Peyer's patch (tissue), 4 donors: ENCODE measurements around the gene RLN1. TPM values are rescaled to one million over a fixed set of nuclear protein-coding genes. Genes with fewer than 3 reads are reported as not detected.
"Not testable (repeated sequence)": the region's sequence is repeated elsewhere in the genome, so short reads cannot be mapped to it uniquely, and the experiment has no call there.

Experiments used
- DNase-seq, 3 donors: peaks; one replicate each; pipeline ENCODE4 v3.0.0-alpha.2; 2017 to 2019
- H3K27ac ChIP-seq, 4 donors: fragments of 200-600 bp; sonication (generic); one replicate each; pipeline ENCODE4 v1.5.1; 2016 to 2019
- H3K27me3 ChIP-seq, 2 donors: fragments of 200-600 bp; sonication (generic); one replicate each; pipeline ENCODE4 v1.5.1; 2019
- H3K36me3 ChIP-seq, 3 donors: fragments of 200-600 bp; sonication (generic); one replicate each; pipeline ENCODE4 v1.5.1; 2016 to 2019
- H3K4me1 ChIP-seq, 4 donors: fragments of 200-600 bp; sonication (generic); one replicate each; pipeline ENCODE4 v1.5.1; 2016 to 2019
- H3K4me3 ChIP-seq, 4 donors: fragments of 200-600 bp; sonication (generic); 1 replicate in 3 of 4; 2 replicates in 1 of 4; pipeline ENCODE4 v1.5.1; 2016 to 2019; ENCODE audit warnings: mild to moderate bottlenecking in 1 of 4
- H3K9me3 ChIP-seq, 4 donors: fragments of 200-600 bp; sonication (generic); one replicate each; pipeline ENCODE4 v1.5.1; 2016 to 2019; ENCODE audit warnings: mild to moderate bottlenecking in 1 of 4
- CTCF ChIP-seq, 6 experiments: fragments of 450-650 bp in 4 of 6; fragments of 200-600 bp in 2 of 6; sonication (generic) in 1 of 6; IDR thresholded peaks; one replicate each; pipeline ENCODE4 v1.5.1; 2017 to 2019; ENCODE audit warnings: antibody characterized with exemption in 6 of 6, mild to moderate bottlenecking in 3 of 6, moderate library complexity in 1 of 6
- POLR2A ChIP-seq, 2 donors: fragments of 450-650 bp; IDR thresholded peaks; one replicate each; pipeline ENCODE4 v1.5.1; 2017; ENCODE audit warnings: antibody characterized with exemption in 2 of 2, mild to moderate bottlenecking in 2 of 2, moderate library complexity in 2 of 2
- total RNA-seq, 4 donors: library from RNA; depleted of rRNA; stranded (reverse); fragments of >200 nt; gene quantifications; one replicate each; pipeline ENCODE4 v1.1.0, GENCODE V29; 2016

RLN1 gene
- not detected for total RNA-seq

GRCh38 chr9:5338992-5339981 is at the start of gene RLN1:
TSS of gene RLN1 (minus strand) at chr9:5339876. CDS start at chr9:5339746, 130 bp downstream.
- not testable (repeated sequence) for H3K27ac ChIP-seq, H3K9me3 ChIP-seq, H3K4me1 ChIP-seq, H3K27me3 ChIP-seq, H3K36me3 ChIP-seq
- peak in 2 of 3 donors; percentile 22 to 55 for DNase-seq
- H3K4me3 ChIP-seq, result peak within 1 kb of the TSS in 1 of 4 donors; percentile 23

- DNase-seq, result no peak
- Histone ChIP-seq H3K27me3 (no peaks in the 10 kb centered on the region), H3K9me3 (no peaks in the 10 kb centered on the region), H3K4me3 (no peak overlapping the region), H3K36me3 (no peaks in the 10 kb centered on the region), H3K4me1 (no peaks in the 10 kb centered on the region), H3K27ac (no peak overlapping the region)
- TF ChIP-seq POLR2A (IDR thresholded peaks at IDR 0.05) (no peak), CTCF (IDR thresholded peaks at IDR 0.05) (no peak)
These were observed 49.5 kb upstream of the RLN1 start for GRCh38 chr9:5389109-5389732.

GRCh38 chr9:5388026-5388819 is 48.5 kb upstream of the RLN1 start:
- Histone ChIP-seq H3K9me3 (no peaks in the 10 kb centered on the region), H3K4me3 (no peak overlapping the region), H3K27ac (no peak overlapping the region), H3K4me1 (no peaks in the 10 kb centered on the region), H3K36me3 (no peaks in the 10 kb centered on the region), H3K27me3 (no peaks in the 10 kb centered on the region)
- no peak for TF ChIP-seq CTCF (IDR thresholded peaks at IDR 0.05)
- TF ChIP-seq POLR2A (IDR thresholded peaks at IDR 0.05), result no peak
- DNase-seq, result no peak

GRCh38 chr9:5384436-5384835 is 44.8 kb upstream of the RLN1 start:
- DNase-seq, result no peak
- no peaks in the 10 kb centered on the region for H3K27me3 ChIP-seq
- H3K9me3 ChIP-seq, result no peaks in the 10 kb centered on the region
- peaks cover 0 to 8% (median 0%) of the 10 kb centered on the region in 3 donors for H3K36me3 ChIP-seq
- no peak overlapping the region for H3K27ac ChIP-seq
- no peak overlapping the region for H3K4me3 ChIP-seq
- no peak for TF ChIP-seq POLR2A (IDR thresholded peaks at IDR 0.05)
- TF ChIP-seq CTCF (IDR thresholded peaks at IDR 0.05), result no peak
- no peaks in the 10 kb centered on the region for H3K4me1 ChIP-seq

- Histone ChIP-seq H3K27me3 (no peaks in the 10 kb centered on the region), H3K27ac (no peak overlapping the region), H3K36me3 (peaks cover 0 to 8% (median 0%) of the 10 kb centered on the region in 3 donors), H3K9me3 (no peaks in the 10 kb centered on the region), H3K4me1 (no peaks in the 10 kb centered on the region), H3K4me3 (no peak overlapping the region)
- TF ChIP-seq CTCF (IDR thresholded peaks at IDR 0.05), result no peak
- TF ChIP-seq POLR2A (IDR thresholded peaks at IDR 0.05), result no peak
- no peak for DNase-seq
These were observed 42.8 kb upstream of the RLN1 start for GRCh38 chr9:5382479-5382878.
